HG03439 (cell line): ENCODE measurements around the gene NUMBL.
"Not testable (repeated sequence)": the region's sequence is repeated elsewhere in the genome, so short reads cannot be mapped to it uniquely, and the experiment has no call there.

Source experiments
- ATAC-seq: cut with Tn5 transposase; IDR thresholded peaks from one replicate; pipeline ENCODE4 v1.9.1; 2021; ENCODE audit warnings: mild to moderate bottlenecking, moderate library complexity; ENCODE audit not compliant: unreplicated experiment

Gene NUMBL

GRCh38 chr19:40690050-40690692, at the start of gene NUMBL:
NUMBL (minus strand) TSS chr19:40690651; CDS start chr19:40690483, 168 bp downstream.
- no peak for ATAC-seq

DNA sequence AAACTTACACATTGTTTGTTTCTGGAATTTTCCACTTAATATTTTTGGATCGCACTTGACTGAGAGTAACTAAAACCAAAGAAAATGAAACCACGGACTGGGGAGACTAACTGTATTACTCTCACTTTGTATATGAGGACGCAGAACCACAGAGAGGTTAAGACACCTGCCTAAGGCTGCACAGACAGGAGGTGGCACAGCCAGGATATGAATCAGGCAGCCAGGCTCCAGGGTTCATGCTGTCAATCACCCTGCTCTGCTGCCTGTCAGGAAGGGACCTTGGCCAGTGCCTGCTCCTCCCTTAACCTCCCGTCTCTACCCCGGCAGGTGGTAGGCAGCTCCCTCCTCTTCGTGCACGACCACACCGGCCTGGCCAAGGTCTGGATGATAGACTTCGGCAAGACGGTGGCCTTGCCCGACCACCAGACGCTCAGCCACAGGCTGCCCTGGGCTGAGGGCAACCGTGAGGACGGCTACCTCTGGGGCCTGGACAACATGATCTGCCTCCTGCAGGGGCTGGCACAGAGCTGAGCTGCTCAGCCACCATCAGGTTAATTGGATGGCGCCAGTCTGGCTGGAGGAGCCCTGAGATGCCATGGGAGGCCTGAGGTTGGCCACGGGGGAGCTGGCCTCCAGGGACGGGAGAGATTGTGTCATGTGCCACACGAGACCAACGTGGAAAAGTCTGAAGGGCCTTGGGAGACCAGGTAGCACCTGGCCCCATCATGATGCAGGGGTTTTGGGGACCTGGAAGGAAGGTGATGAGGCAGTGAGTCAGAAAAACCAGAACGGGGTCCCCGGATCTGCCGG, 48.8 kb upstream of the NUMBL start:
- ATAC-seq, result no peak

DNA sequence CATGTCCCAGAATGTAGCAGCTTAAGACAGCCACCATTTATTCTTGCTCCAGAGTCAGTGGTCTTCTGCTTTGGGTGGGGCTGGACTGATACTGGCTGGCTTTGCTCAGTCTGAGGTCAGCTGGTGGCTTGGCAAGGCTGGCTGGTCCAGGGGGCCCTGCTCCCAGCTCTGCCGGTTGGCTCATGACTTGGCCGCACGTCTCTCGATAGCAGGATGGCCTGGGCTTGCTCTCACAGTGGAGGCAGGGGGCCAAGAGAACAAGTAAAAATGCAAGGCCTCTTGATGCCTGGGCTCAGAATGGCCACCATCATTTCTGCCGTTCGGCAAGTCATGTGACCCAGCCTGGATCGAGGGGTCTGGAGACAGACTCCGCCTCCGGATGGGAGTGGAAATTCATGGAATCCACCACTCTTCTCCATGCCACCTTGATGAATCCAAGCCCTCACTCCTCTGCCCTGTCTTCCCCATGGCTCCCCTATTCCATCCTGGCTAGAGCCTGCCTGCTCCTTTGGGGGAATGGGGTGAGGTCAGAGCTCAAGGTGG, 46.7 kb upstream of the NUMBL start:
- no peak for ATAC-seq

DNA sequence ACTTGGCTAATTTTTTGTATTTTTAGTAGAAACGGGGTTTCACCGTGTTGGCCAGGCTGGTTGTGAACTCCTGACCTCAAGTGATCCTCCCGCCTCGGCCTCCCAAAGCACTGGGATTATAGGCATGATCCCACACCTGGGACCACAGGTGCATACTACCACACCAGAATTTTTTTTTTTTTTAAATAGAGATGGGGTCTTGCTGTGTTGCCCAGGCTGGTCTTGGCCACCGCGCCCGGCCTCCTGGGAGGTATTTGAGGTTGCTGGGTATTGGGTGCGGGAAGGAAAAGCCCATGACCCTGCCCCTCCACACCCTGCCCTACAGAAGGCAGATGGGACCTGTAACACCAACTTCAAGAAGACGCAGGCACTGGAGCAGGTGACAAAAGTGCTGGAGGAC, 46.2 kb upstream of the NUMBL start:
- no peak for ATAC-seq

DNA sequence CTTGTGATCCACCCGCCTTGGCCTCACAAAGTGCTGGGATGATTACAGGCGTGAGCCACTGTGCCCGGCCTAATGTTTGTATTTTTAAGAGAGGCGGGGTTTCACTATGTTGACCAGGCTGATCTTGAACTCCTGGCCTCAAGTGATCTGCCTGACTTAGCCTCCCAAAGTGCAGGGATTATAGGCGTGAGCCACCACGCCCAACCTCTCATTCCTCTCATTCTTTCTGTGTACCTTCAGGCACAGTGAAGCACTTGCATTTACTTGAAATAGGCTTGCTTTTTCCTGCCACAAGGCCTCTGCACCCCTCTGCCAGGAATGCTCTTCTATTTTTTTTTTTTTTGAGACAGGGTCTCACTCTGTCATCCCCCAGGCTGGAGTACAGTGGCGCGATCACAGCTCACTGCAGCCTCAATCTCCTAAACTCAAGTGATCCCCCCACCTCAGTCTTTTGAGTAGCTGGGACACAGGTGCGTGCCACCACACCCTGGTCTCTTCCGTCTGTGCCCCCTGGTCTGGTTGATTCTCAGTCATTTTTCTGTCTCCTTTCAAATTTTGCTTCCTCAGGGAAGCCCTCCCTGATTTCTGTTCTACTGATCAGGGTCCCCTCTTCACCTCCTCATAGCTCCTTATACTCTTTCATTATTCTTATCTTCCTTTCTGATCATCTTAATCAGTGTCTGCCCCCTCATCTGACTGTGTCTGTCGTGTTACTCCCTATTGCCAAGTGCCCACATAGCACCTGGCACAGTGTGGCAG, 44.7 kb upstream of the NUMBL start:
- no peak for ATAC-seq

DNA sequence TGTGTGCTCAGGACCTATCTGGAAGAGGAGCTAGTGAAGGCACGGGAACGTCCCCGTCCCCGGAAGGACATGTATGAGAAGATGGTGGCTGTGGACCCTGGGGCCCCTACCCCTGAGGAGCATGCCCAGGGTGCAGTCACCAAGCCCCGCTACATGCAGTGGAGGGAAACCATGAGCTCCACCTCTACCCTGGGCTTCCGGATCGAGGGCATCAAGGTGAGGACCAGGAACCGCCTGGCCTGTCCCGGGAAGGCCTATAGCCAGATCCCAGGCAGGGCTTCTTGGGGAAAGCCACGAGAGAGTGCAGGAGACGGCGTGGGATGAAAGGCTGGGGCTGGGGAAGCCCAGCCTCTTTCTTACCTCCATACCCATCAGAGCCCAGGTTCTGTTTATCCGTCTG, 42.7 kb upstream of the NUMBL start:
- no peak for ATAC-seq

- ATAC-seq, result not testable (repeated sequence)
Measured at GRCh38 chr19:40732304-40732703, 41.9 kb upstream of the NUMBL start.

- ATAC-seq, result not testable (repeated sequence)
Measured at GRCh38 chr19:40730065-40730464, 39.6 kb upstream of the NUMBL start.

GRCh38 chr19:40726279-40726678, 35.8 kb upstream of the NUMBL start:
- no peak for ATAC-seq

GRCh38 chr19:40724855-40725254, 34.4 kb upstream of the NUMBL start:
- ATAC-seq, result no peak

- no peak for ATAC-seq
Measured at GRCh38 chr19:40724315-40724714, 33.9 kb upstream of the NUMBL start.

DNA sequence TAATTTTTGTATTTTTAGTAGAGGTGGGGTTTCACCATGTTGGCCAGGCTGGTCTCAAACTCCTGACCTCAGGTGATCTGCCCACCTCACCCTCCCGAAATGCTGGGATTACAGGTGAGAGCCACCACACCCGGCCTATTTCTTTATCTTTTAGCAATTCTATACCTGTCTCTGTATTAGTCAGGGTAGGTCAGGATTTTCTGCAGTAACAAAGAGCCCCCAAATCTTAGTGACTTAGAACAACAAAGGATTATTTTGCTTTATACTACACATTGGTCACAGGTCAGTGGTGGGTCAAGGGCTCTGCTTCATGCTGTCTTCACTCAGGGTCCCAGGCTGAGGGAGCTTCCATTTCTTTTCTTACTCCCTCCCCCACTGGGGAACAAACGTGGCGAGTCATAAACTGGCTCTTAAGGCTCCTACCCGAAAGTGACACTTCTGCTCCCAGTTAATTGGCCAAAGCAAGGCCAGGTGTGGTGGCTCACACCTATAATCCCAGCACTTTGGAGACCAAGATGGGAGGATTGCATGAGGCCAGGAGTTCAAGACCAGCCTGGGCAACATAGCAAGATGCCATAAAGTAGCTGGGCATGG, 33.3 kb upstream of the NUMBL start:
- no peak for ATAC-seq

- ATAC-seq, result no peak
Measured at GRCh38 chr19:40721936-40722661, 31.6 kb upstream of the NUMBL start.

GRCh38 chr19:40721140-40721486, 30.7 kb upstream of the NUMBL start:
- no peak for ATAC-seq

- ATAC-seq, result no peak
Measured at GRCh38 chr19:40719414-40719894, 29.0 kb upstream of the NUMBL start.

GRCh38 chr19:40718774-40719391, 28.4 kb upstream of the NUMBL start:
- no peak for ATAC-seq

- no peak for ATAC-seq
Measured at GRCh38 chr19:40717880-40718773, 27.7 kb upstream of the NUMBL start.

GRCh38 chr19:40717325-40717879, 27.0 kb upstream of the NUMBL start:
- no peak for ATAC-seq
